Stomach (tissue), 4 donors: ENCODE results near the gene TOX4.

ENCODE experiments used
- CTCF ChIP-seq, 7 experiments: fragments of 450-650 bp in 4 of 7; fragments of 200-600 bp in 3 of 7; sonication (generic) in 3 of 7; IDR thresholded peaks; one replicate each; pipeline ENCODE4 v1.5.1; 2016 to 2019; ENCODE audit warnings: antibody characterized with exemption in 7 of 7, control low read depth in 2 of 7, mild to moderate bottlenecking in 1 of 7
- EP300 ChIP-seq: sonication (generic); formaldehyde crosslinking; IDR thresholded peaks from one replicate; pipeline ENCODE4 v1.6.1; 2017; ENCODE audit warnings: antibody characterized with exemption
- POLR2A ChIP-seq, 4 donors: fragments of 450-650 bp; IDR thresholded peaks; one replicate each; pipeline ENCODE4 v1.6.1; 2016; ENCODE audit warnings: antibody characterized with exemption in 4 of 4, control low read depth in 2 of 4, mild to moderate bottlenecking in 1 of 4, moderate library complexity in 1 of 4

GRCh38 chr14:21501568-21501967 is 24.6 kb downstream of the TOX4 start:
- TF ChIP-seq CTCF (IDR thresholded peaks at IDR 0.05) (no peak), POLR2A (IDR thresholded peaks at IDR 0.05) (no peak), EP300 (no peak)
